Prostate gland (tissue), 2 donors: ENCODE results near the gene POU5F1. TPM values are rescaled to one million over a fixed set of nuclear protein-coding genes. Genes with fewer than 3 reads are reported as not detected.

Source experiments
- DNase-seq: peaks from one replicate; pipeline ENCODE4 v3.0.0-alpha.2; 2019; ENCODE audit warnings: low spot score
- H3K27ac ChIP-seq, 2 donors: fragments of 200-600 bp; sonication (generic); 2 replicates each; pipeline ENCODE4 v1.5.1; 2017 to 2019
- H3K27me3 ChIP-seq: fragments of 200-600 bp; sonication (generic); replicated peaks from 2 replicates; pipeline ENCODE4 v1.5.1; 2019; ENCODE audit not compliant: insufficient read depth
- H3K36me3 ChIP-seq, 2 donors: fragments of 200-600 bp; sonication (generic); 1 replicate in 1 of 2; 2 replicates in 1 of 2; pipeline versions ENCODE4 v1.5.1 to v1.8.1; 2017 to 2019
- H3K4me1 ChIP-seq: fragments of 200-600 bp; sonication (generic); replicated peaks from 2 replicates; pipeline ENCODE4 v1.5.1; 2019
- H3K4me3 ChIP-seq, 2 donors: fragments of 200-600 bp; sonication (generic); 2 replicates each; pipeline ENCODE4 v1.5.1; 2017 to 2019
- H3K9me3 ChIP-seq: fragments of 200-600 bp; sonication (generic); 2 replicates; pipeline ENCODE4 v1.5.1; 2017
- CTCF ChIP-seq, 4 experiments: fragments of 200-600 bp in 2 of 4; fragments of 450-650 bp in 2 of 4; sonication (generic) in 2 of 4; IDR thresholded peaks; 1 replicate in 3 of 4; 2 replicates in 1 of 4; pipeline ENCODE4 v1.5.1; 2016 to 2019; ENCODE audit warnings: antibody characterized with exemption in 4 of 4, mild to moderate bottlenecking in 2 of 4, moderate library complexity in 2 of 4
- POLR2A ChIP-seq: fragments of 450-650 bp; IDR thresholded peaks from one replicate; pipeline ENCODE4 v1.6.1; 2016; ENCODE audit warnings: antibody characterized with exemption, mild to moderate bottlenecking
- POLR2AphosphoS5 ChIP-seq: sonication (generic); formaldehyde crosslinking; IDR thresholded peaks from one replicate; pipeline ENCODE4 v1.6.1; 2017; ENCODE audit warnings: antibody characterized with exemption
- WGBS: methylation state at CpG from one replicate; pipeline ENCODE4 v1.1.5; 2018; 5-methylcytosine and 5-hydroxymethylcytosine counted together
- intact Hi-C: fragments of 100-400 bp; cut with DNase I; formaldehyde crosslinking; loops from one replicate; pipeline ENCODE4 v1.14.2; 2022
- total RNA-seq, 2 donors: library from RNA; depleted of rRNA; stranded (reverse); fragments of >200 nt; gene quantifications; one replicate each; pipeline ENCODE4 v1.1.0, GENCODE V29; 2016

The POU5F1 gene
- total RNA-seq, 2 donors from 2014 or later = 3.4 to 21.5 TPM

GRCh38 chr6:31149827-31150447 is 20.5 kb downstream of the POU5F1 start:
- Histone ChIP-seq H3K4me1 (no peaks in the 10 kb centered on the region), H3K27ac (no peak overlapping the region), H3K27me3 (no peaks in the 10 kb centered on the region), H3K4me3 (no peak overlapping the region), H3K9me3 (no peaks in the 10 kb centered on the region), H3K36me3 (no peaks in the 10 kb centered on the region)
- TF ChIP-seq CTCF (IDR thresholded peaks at IDR 0.05) (no peak), POLR2AphosphoS5 (peak; percentile 34)
- WGBS = 83% methylated on average over 6 of the region's 6 CpGs
- intact Hi-C loops = no loop called here
- DNase-seq = no peak

GRCh38 chr6:31145386-31145785 is 25.1 kb downstream of the POU5F1 start:
- no peak for DNase-seq
- intact Hi-C loops = no loop called here
- no peak for TF ChIP-seq POLR2AphosphoS5
- TF ChIP-seq POLR2A = no peak
- TF ChIP-seq CTCF (IDR thresholded peaks at IDR 0.05) = no peak
- Histone ChIP-seq H3K4me3 (no peak overlapping the region), H3K36me3 (no peaks in the 10 kb centered on the region), H3K4me1 (no peaks in the 10 kb centered on the region), H3K27me3 (no peaks in the 10 kb centered on the region), H3K27ac (no peak overlapping the region), H3K9me3 (no peaks in the 10 kb centered on the region)
- WGBS = 97% methylated on average over 10 of the region's 10 CpGs

GRCh38 chr6:31144970-31145340 is 25.5 kb downstream of the POU5F1 start:
- no peak for TF ChIP-seq CTCF (IDR thresholded peaks at IDR 0.05)
- no peak for TF ChIP-seq POLR2A
- H3K36me3 ChIP-seq = no peaks in the 10 kb centered on the region
- H3K4me1 ChIP-seq = no peaks in the 10 kb centered on the region
- intact Hi-C loops = no loop called here
- H3K27me3 ChIP-seq = no peaks in the 10 kb centered on the region
- WGBS = 87% methylated on average over 11 of the region's 11 CpGs
- H3K27ac ChIP-seq = no peak overlapping the region
- DNase-seq = no peak
- H3K4me3 ChIP-seq = no peak overlapping the region
- no peaks in the 10 kb centered on the region for H3K9me3 ChIP-seq

- Histone ChIP-seq H3K27me3 (no peaks in the 10 kb centered on the region), H3K27ac (no peak overlapping the region), H3K4me1 (no peaks in the 10 kb centered on the region), H3K4me3 (no peak overlapping the region), H3K36me3 (no peaks in the 10 kb centered on the region), H3K9me3 (no peaks in the 10 kb centered on the region)
- TF ChIP-seq POLR2A (no peak), CTCF (IDR thresholded peaks at IDR 0.05) (no peak), POLR2AphosphoS5 (no peak)
- intact Hi-C loops = no loop called here
- no peak for DNase-seq
- WGBS = 86% methylated on average over 18 of the region's 18 CpGs
These were observed 26.0 kb downstream of the POU5F1 start for GRCh38 chr6:31144296-31144969.

GRCh38 chr6:31143148-31143547 is 27.3 kb downstream of the POU5F1 start:
- Histone ChIP-seq H3K9me3 (no peaks in the 10 kb centered on the region), H3K4me3 (no peak overlapping the region), H3K27ac (no peak overlapping the region), H3K4me1 (no peaks in the 10 kb centered on the region), H3K27me3 (no peaks in the 10 kb centered on the region), H3K36me3 (no peaks in the 10 kb centered on the region)
- TF ChIP-seq POLR2AphosphoS5 = no peak
- no peak for TF ChIP-seq POLR2A
- TF ChIP-seq CTCF (IDR thresholded peaks at IDR 0.05) = no peak
- intact Hi-C loops = no loop called here
- WGBS = 32% methylated on average over 11 of the region's 11 CpGs
- no peak for DNase-seq
